ENCODE measurements around the gene TNPO2.

Gene TNPO2

DNA sequence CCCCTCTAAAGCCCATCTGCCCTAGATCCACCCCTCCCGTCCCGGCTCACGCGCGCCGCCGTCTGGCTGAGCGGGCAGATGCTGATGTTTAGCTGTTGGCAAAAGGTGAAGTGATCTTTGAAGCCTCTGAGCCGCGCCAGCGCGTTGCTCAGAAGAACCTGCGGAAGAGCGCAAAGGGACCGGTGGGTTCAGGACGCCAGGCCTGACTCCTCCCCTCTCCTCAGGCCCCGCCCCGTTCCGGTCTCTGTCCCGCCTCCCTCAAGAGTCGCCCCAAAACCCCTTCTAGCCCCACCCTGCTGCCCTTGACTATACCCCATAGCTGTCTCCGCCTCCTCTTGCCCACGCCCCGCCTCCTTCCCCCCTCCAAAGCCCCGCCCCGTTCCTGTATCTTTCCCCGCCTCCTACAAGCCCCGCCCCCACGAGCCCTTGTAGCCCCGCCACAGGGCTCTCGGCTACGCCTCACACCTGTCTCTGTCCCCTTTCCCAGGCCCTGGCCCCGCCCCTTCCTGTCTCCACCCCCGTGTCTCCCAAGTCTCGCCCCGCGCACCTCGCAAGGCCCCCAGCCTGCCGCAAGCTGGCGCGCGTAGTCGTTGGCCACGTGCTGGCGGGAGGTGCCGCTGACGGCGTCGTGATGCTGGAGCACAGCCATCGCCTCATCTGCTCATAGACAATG is 66.7 kb downstream of the TNPO2 start:
- DNase-seq (ENCODE audit: insufficient read length) = no peak
- TF ChIP-seq TAF1 (IDR thresholded peaks at IDR 0.05; ENCODE audit: borderline replicate concordance, low read depth, low read length) (no peak), POLR2A (IDR thresholded peaks at IDR 0.05; ENCODE audit: low read depth, low read length) (no peak), POLR2AphosphoS5 (IDR thresholded peaks at IDR 0.05; ENCODE audit: low read depth, low read length) (no peak)
- no peak for FAIRE-seq

DNA sequence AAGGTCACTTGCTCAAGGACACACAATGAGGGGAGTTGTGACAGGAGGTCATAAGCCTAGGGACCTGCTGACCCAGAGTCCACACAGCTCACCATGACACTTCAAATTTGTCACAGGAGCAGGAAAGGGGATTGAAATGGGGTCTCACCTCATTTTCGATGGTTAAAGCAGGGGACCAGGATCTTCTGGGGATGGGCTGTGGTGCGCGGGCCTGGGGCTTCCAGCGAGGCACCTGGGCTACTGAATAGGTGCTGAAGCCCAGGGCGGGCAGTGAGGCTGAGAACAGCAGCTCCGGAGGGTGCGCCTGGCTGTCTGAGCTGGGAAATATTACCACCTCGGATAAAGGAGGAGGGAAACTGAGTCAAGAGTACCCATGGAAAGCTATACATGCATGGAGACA is 68.2 kb downstream of the TNPO2 start:
- TF ChIP-seq POLR2A (IDR thresholded peaks at IDR 0.05; ENCODE audit: low read depth, low read length) (no peak), POLR2AphosphoS5 (IDR thresholded peaks at IDR 0.05; ENCODE audit: low read depth, low read length) (no peak), TAF1 (IDR thresholded peaks at IDR 0.05; ENCODE audit: borderline replicate concordance, low read depth, low read length) (no peak)
- DNase-seq (ENCODE audit: insufficient read length) (no peak), FAIRE-seq (no peak)

DNA sequence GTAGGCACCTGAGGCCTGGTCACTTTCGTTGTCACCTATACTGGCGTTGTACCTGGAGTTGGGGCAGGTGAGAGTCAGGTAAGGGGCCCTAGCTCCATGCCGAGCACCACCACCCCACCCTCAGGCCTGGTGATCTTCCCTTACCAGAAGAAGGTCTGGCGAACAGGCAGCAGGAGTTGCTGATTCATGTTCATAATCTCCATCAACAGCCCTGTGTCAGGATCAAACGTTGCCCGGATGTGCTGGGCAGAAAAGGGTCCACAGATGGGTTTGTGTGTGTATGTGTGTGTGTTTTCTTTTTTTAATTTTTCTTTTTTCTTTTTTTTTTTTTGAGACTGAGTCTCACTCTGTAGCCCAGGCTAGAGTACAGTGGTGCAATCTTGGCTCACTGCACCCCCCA is 71.5 kb downstream of the TNPO2 start:
- TF ChIP-seq POLR2A (IDR thresholded peaks at IDR 0.05; ENCODE audit: low read depth, low read length) = no peak
- TF ChIP-seq TAF1 (IDR thresholded peaks at IDR 0.05; ENCODE audit: borderline replicate concordance, low read depth, low read length) = no peak
- TF ChIP-seq POLR2AphosphoS5 (IDR thresholded peaks at IDR 0.05; ENCODE audit: low read depth, low read length) = no peak
- FAIRE-seq = no peak
- DNase-seq (ENCODE audit: insufficient read length) = no peak

DNA sequence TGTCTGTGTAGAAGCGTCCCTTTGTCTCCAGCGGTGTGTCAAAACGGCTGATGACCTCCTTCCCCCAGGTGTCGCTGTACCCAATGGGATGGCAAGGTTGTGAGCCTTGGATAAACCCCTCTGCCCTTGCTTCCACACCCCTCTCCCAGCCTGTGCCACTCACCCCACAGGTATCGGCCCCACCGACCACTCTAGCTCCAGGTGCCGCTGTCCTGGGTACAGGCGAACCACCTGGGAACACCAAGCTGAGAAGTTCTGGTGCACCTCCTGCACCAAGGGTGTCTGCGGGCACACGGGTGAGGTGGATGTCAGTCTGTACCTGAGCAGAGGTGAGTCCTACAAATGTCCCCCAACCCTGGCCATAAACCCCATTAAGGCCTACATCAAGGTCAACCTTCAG is 73.8 kb downstream of the TNPO2 start:
- no peak for TF ChIP-seq TAF1 (IDR thresholded peaks at IDR 0.05; ENCODE audit: borderline replicate concordance, low read depth, low read length)
- TF ChIP-seq POLR2AphosphoS5 (IDR thresholded peaks at IDR 0.05; ENCODE audit: low read depth, low read length) = no peak
- no peak for TF ChIP-seq POLR2A (IDR thresholded peaks at IDR 0.05; ENCODE audit: low read depth, low read length)
- DNase-seq (ENCODE audit: insufficient read length) (no peak), FAIRE-seq (no peak)

Measured in GM12892 (cell line).